HG03280 (cell line): ENCODE results near the gene LCE7A.

ENCODE experiments used
- ATAC-seq: cut with Tn5 transposase; IDR thresholded peaks from one replicate; pipeline ENCODE4 v1.9.1; 2021; ENCODE audit warnings: mild to moderate bottlenecking, moderate library complexity; ENCODE audit not compliant: unreplicated experiment

Gene LCE7A, protein sequence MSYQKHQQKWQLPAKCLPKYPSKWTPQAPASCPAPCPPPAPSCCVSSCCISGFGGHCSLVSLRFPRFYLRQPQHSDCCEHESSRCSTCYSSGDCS

DNA sequence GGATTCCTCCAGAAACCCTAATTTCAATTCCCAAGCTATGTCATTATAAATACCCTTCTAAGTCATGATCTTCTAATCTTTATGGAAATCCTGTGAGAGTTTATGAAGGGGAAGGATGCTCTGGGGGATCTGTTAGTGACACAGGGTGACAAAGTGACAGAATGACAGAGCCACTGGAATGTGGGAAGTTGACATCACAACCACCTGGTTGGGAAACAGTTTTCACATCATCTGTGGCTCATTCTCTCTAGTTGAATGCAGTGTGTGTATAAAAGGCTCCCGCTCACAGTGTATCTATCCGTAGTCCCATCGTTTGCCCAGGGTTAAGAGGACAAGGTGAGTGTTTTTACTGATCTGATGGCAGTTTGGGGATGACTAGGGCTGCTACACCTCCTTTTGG, at the start of gene LCE7A:
Gene LCE7A, plus strand, starts transcription at position 301 of the 400 bp plus-strand sequence. CDS start 702 bp downstream, outside the sequence.
- no peak for ATAC-seq

DNA sequence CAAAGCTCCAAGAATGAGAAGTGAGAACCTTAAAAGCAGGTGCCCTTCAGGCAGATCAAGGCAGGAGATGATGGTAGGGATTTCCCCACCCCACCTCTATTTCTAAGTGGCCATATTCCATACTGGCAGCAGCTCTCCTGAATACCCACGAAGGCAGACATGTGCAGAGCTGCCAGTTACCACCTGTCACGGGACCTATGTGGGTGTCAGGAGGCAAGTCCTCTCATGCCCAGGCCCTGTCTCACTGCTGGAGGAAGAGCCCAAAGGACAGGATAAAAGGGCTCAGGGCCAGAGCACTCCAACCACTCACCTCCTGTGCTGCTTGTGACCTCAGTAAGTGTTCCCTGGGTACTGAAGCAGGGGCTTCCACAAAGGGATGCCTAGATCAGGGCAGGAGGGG, 48.7 kb upstream of the LCE7A start:
- no peak for ATAC-seq

DNA sequence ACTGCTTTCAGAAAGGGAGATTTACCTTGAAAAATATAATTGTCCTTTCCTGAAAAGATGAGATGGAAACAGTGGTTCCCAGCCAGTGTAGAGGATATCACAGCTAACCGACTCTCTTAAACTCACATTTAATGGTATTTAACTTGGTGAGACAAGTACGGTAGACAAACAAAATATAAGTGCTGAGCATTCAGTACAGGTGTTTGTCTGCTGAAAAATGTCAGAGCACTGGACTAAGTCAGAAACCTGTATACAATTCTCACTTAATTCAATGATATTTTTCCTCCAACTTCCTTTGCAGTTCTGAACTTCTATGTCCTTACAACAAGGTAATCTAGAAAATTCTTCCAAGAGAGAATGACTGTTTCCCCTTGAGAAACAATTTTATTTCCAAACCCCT, 48.1 kb upstream of the LCE7A start, which contains the start of gene LCE1B:
Gene LCE1B, plus strand, starts transcription at position 301 of the 400 bp plus-strand sequence. CDS start 476 bp downstream, outside the sequence.
- no peak for ATAC-seq

DNA sequence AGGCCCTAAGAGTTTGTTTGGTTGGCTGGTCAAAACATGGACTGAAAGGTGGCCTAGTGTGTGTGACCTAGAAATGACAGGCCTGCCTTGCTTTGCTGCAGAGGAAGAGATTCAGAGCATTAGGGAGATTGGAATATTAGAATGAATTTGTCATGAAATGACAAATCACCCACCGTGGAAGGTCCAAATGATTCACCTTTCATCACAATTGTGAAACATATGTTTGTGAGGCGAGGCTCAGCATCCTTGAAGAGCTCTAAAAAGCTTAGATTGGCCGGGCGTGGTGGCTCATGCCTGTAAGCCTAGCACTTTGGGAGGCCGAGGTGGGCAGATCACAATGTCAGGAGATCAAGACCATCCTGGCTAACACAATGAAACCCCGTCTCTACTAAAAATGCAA, 42.5 kb upstream of the LCE7A start:
- no peak for ATAC-seq

DNA sequence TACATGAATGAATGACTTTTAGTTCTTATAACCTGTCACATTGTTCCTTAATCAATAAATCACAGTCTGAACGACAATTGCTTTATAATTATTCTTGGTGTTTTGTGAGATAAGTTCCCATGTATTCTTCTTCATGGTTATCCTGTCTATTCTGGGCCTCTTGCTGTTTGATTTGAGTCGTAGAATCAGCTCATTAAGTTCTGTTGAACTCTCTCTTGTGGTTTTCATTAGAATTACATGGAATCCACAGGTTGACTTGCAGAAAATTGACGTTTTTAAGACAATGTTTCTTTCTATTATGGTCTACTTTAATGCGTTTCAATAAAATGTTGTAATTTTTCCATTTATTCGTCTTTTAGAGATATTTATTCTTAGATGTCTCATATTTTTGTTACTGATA, 36.5 kb upstream of the LCE7A start:
- ATAC-seq, result no peak

DNA sequence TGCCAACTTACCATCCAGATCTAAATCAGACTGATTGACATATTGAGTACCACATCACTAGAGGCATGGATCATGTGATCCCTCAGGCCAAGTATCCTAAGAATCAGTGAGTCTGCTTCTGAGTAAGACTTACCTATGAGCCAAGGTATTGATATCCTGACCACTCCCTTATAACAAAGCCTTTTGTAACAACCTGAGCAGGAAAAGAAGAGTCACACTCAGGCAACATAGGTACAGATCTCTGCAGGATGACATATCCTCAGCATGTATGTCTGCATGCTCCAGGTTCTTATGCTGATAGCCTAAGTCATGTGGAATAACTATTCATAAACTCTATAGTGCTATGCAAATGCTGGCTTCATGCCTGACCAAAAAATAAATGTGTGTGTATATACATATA, 34.8 kb upstream of the LCE7A start:
- ATAC-seq, result no peak

DNA sequence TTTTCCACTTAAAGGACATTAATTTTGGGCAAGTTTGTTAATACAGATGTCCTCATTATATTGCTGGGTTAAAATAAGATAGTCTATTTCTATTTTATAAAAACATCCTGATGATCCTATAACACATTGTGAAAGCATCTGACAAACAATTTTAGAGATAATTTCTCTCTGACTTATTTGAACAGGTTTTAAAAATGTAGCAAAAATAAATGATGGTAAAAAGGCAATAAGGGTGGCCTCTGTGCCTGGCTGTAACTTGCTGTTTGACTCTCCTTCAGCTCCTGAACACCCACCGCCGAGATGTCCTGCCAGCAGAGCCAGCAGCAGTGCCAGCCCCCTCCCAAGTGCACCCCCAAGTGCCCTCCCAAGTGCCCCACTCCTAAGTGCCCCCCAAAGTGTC, 32.6 kb upstream of the LCE7A start, which contains the start of gene LCE1A:
Gene LCE1A, plus strand, starts transcription at position 301 of the 400 bp plus-strand sequence. Its CDS starts 0 bp downstream, at position 301.
- no peak for ATAC-seq

DNA sequence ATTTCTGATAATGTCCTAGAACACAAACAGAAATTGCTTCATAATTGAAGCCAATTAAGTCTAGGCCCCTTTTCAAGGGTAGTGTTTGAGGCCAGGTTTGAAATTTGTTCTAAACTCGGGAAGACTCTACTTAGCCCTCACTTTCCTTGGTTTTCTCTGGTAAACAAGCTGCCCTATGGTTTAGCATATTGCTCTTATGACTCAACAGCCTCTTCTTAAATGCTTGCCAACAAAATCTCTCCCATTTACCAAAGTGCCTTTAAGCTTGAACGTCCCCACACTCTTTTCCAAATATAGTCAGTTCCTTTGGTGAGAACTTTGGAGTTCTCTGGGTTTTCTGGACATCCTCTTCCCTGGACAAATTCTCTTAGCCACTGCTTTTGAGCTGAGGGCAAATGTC, 22.9 kb upstream of the LCE7A start:
- no peak for ATAC-seq

DNA sequence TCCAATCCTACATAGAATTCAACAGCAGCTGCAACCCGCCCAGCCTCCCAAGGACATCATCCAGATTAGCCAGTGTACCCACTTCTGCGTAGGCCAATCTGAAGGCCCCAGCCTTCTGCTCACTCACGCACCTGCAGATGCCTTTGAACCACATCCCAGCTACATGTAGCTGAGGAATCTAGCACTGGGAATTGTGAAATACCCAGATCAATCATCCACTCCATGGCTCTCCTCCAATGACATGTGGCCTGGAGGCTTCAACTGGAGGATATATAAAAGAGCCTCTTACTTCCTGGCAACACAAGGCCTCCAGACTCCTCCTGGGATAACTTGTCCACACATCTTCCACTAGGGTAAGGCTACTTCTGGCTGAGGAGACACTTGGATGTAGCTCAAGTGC, 17.2 kb upstream of the LCE7A start, which contains the start of gene LCE6A:
Gene LCE6A, plus strand, starts transcription at position 301 of the 400 bp plus-strand sequence. CDS start 665 bp downstream, outside the sequence.
- ATAC-seq, result no peak

DNA sequence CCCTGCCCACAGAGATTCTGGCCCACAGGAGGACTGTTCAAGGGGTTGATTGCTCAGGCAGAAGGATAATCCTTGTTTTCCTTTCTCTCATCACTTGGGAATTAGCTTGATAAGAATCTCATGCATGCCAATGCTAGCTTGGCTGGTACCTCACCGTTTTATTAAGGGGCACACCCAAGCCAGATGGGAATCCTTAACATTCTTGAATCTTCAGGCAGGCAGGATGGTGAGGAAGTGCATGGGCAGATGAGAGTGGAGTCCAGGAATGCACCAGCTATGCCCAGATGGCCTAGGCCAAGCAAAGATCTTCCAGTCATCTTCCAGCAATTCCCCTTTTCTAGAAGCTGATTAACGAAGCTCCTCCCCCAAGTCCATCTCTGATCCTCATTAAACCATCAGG, 4.1 kb upstream of the LCE7A start:
- no peak for ATAC-seq

DNA sequence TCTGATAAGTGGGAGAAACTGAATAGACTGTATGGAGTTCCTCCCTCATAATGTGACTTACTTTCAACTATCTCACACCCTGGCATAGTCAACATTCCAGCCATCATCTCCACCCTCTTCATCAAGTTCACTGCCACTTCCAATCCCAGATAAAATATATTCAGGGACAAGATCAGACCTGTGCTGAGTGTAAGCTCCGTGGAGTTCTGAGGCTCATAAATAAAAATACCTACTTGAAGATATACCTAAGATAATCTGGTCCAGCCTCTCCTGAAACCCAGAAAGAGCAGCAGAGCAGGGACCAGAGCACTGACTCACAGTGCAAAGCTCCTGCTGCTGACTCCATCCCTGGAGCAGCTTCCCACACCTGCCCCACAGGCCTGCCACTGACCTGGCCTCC, 1.7 kb upstream of the LCE7A start:
- ATAC-seq, result no peak

DNA sequence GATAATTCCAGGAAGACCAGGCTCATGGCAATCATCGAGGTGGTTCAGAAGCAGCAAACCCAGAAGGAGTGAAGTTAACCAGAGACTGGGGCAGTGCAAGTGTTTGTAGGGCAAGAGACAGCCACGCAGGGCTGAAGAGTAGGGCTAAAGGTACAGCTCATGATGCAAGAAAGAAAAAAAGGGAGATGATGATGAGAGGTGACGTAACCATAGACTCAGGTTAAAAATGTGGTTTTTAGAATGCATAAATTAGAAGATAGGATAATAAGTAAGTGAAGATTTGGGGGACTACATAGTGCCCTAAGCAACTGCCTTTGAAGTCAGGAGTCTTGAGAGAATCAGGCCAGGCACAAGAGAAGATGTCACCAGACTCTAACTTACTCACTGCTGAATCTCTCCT, 333 bp downstream of the LCE7A start:
- ATAC-seq, result no peak

DNA sequence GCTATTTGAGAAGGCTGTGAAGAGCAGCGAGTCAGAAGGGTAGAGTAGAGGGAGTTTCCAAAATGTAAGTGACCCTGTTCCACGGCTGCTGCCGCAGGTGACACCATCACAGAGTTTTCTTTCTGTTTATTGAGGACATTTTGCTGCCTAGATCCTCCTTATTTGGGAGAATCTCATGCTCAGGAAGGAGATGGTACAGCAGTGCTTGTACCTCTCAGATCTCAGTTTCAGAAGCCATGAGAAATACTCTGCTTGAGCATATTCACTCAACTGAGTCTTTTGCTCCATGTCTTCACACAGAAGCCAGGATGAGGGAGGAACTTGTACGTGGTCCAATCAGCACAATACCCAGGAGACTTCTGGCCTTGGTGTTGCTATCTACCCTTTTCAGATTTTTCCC, 1.6 kb downstream of the LCE7A start:
- ATAC-seq, result no peak

DNA sequence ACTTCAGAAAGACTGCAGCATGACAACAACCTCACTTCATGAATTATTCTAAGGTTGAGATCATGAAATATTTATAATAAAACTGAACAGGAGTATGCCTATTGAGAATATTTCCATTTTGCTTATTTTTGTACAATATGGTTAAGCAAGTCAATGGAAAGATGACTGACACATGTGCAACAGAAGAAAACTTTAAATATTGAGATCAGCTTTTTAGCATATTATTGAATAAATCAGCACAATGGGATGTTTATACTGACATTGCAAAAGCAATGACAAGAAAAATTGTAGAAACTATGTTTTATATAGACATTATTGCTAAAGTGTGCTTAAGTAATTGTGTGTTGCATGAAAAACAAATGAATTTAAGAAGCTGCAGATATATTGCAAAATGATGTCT, 4.6 kb downstream of the LCE7A start:
- no peak for ATAC-seq

DNA sequence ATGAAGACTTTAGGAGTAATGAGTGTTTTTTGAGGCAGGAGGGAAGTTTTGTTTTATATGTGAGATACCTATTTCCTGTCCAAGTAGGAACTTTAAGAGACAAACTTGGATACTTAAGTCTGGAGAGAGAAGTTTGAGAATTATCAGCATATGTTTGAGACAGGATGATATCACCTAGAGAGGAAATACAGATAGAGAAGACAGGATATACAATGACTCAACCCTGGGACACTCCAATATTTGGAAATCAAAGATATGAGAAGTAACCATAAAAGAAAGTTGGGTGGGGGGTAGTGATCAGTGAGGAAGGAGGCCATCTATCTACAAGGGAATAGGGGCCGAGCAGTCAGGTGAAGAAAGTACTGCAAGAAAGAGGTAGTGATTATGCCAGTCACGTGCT, 6.5 kb downstream of the LCE7A start:
- no peak for ATAC-seq

DNA sequence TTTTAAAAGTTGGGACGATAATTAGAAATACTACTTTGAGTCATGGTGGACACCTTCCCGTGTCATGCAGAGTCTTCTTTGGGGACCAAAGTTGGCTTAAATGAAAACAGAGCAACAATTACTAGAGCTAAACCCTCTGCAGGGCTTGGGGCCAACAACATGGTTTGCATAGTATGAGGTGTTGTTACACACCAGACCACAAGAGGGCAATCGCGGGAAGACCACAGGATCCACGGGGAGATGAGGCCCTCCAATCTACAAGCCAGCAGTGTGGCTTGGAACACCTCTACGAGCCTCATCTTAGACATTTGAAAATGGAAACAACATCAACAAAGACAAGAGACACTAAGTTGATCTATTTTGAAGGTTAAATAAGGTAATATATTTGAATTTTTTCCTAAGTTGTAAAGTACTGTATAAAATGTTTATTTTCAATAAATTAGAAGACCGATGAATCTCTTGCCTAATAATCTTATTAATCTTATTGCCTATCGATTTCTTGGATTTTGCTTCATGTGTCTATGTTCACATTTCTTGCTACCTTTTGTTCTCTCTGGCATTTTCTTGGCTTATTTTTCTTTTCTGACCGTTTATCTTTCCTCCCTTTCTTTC, 10.1 kb downstream of the LCE7A start:
- ATAC-seq, result no peak

DNA sequence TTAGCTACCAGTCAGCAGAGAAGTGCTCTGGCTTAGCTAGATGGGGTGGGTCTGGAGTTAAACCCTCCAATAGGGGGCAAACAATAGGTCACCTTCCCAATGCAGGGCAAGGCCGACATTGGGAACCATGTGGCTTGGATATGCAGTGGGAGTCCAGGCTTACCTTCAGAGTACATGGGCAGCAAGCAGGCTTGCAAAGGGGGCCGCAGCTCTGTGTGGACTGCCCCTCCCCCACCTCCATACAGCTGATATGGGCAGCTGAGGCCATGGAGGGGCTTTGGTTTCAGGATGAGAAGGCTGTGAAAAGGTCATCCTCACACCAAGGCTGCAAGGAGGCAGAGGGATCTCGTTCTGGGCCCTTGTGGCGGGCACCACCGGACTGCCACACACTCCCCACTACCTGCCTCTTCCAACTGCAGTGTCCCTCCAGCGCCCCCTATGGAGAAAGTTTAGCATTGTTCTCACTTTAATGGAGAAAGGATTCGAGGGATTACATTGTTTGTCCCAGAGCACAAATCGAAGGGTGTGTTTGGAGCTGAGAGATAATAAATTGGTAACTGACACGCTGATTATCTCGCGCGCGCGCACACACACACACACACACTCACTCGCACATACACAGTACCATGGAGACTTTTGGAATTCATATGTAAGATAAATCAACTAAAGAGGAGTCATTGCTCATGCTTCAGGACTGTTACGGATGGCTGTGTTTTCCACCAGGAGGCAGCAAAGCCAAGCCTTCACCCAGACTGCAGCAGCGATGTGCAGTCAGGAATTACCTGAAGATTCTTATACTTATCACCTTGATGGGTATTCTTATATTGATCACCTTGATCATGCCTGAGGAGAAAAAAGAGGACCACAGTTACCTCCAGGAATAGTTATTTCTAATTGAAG, 11.3 kb downstream of the LCE7A start:
- no peak for ATAC-seq

DNA sequence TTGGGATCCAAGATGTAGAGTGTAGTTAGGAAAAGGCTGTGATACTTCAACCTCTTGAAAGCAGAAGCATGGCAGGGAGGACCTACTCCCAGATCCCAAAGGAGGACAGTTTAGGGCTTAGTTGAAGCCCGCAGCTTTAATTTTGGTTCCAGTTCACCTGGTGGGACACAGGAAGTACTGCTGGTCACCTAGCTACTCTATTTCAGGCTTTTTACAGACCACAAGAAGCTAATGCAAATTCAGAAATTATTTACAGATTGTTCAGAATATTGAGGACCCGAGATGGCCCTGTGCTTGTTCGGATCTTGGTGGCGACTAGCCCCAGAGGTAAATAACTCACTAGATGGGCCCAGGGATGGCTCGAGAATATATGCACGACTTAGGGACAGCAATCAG, 11.9 kb downstream of the LCE7A start:
- ATAC-seq, result no peak

DNA sequence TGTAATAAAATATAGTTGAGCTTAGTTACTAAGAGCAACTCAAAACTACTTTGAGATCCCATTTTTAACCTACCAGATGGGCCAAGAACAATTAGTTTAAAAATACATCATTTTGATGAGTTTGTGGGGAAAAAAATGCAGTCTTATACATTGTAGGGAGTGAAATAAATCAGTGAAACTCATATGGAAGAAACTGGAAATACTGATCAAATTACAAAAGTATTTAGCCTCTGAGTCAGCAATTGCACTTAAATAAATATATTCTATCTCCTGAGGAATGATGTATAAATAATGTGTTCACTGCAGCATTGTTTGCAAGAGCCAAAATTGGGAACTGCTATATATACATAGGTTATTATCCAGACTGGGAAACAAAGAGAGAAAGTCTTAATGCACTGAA, 13.7 kb downstream of the LCE7A start:
- no peak for ATAC-seq

DNA sequence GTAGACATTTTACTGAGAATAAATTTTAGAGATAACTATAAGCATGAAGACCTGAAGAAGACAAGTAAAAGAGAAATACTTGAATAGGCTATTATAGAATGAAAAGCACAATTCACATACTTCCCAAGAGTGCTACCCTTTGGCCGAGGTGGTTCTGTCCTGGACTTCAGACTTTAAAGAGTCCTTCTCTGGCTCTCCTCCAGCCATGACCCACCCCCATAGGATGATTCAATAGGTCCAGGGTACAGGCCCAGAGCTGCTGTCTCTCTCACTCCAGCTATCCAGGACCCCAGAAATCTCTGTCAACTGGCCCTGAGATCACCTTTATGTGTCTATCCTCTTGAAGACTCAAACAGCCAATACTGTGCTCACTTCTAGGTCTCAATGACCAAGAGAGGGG, 17.0 kb downstream of the LCE7A start:
- no peak for ATAC-seq

DNA sequence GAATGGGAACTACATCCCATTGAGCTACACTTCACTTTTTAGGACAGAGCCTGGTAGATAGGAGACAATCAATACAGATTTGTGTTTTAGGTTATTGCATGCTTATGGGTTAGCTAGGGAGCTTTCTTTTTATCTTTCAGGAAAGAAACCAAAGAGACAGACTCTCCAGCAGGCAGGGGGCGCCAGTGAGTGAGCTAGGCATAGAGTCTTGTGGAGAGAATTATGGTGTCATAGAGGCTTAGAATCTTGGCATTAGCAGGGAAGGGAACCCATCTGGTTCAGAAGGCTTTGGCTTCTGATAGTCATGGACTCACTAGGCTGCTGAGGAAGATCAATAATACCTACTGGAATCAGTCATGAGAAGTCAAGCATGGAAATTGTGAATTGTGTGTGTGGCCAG, 18.2 kb downstream of the LCE7A start, which contains the start of gene SMCP:
Gene SMCP, plus strand, starts transcription at position 281 of the 400 bp plus-strand sequence. CDS start 6,101 bp downstream, outside the sequence.
- no peak for ATAC-seq
